Endothelial cell of umbilical vein (primary cell): Measurements from ENCODE around the gene CREBL2. TPM values are rescaled to one million over a fixed set of nuclear protein-coding genes. Genes with fewer than 3 reads are reported as not detected.

Source experiments
- BruUV-seq: library from RNA; stranded (reverse); fragments of 400-500 nt; replicated peaks from 2 replicates; lab custom pipeline; 2021; lab: Mats Ljungman, UMichigan
- CTCF ChIA-PET: fragments of 300-600, 350-600 bp; sonication (Branson Sonifier 250); formaldehyde crosslinking; loops from one replicate; lab custom pipeline; 2021; ENCODE audit warnings: antibody characterized with exemption, inconsistent platforms; lab: Charles Lee
- POLR2A ChIA-PET: fragments of 300-600, 350-600 bp; sonication (Branson Sonifier 250); formaldehyde crosslinking; loops from one replicate; lab custom pipeline; 2021; ENCODE audit warnings: antibody characterized with exemption, inconsistent platforms; lab: Charles Lee
- DNase-seq: peaks from one replicate; pipeline ENCODE4 v3.0.0-alpha.2; 2011; ENCODE audit warnings: low read depth, low spot score
- FAIRE-seq: peaks from 2 replicates; lab custom pipeline; 2011; peaks lifted over from hg19 to GRCh38; lab: Jason Lieb, UNC
- H2AFZ ChIP-seq: 2 replicates; pipeline ENCODE4 v1.6.0; 2012; ENCODE audit warnings: low read depth, low read length, control low read depth, inconsistent platforms
- H3K27ac ChIP-seq: 2 replicates; pipeline ENCODE4 v1.5.1; 2011; ENCODE audit warnings: low read depth, mild to moderate bottlenecking, control low read depth, low read length, moderate library complexity; ENCODE audit not compliant: insufficient read depth
- H3K27me3 ChIP-seq, 2 experiments: 2 replicates each; pipeline versions ENCODE4 v1.6.0 to v1.6.1; 2011; ENCODE audit warnings: low read length in 2 of 2, mixed read lengths in 1 of 2; ENCODE audit not compliant: control insufficient read depth in 2 of 2, insufficient read depth in 2 of 2
- H3K36me3 ChIP-seq, 2 experiments: 2 replicates in 1 of 2; 3 replicates in 1 of 2; pipeline ENCODE4 v1.5.1; 2011; ENCODE audit warnings: low read length in 2 of 2, mild to moderate bottlenecking in 1 of 2, moderate library complexity in 1 of 2; ENCODE audit not compliant: control insufficient read depth in 2 of 2, insufficient read depth in 2 of 2; ENCODE audit errors: extremely low read depth in 1 of 2
- H3K4me1 ChIP-seq: 3 replicates; pipeline ENCODE4 v1.5.1; 2011; ENCODE audit warnings: mild to moderate bottlenecking, low read length; ENCODE audit not compliant: control insufficient read depth, insufficient read depth; ENCODE audit errors: extremely low read depth
- H3K4me2 ChIP-seq: 2 replicates; pipeline ENCODE4 v1.6.1; 2011; ENCODE audit warnings: low read length, control low read depth, mixed read lengths; ENCODE audit not compliant: insufficient read depth
- H3K4me3 ChIP-seq, 3 experiments: fragments of 200-600 bp in 1 of 3; sonication (generic), shearing (Covaris generic) in 1 of 3; replicated peaks in 1 of 3; 2 replicates each; pipeline ENCODE4 v1.5.1; 2011 to 2016; ENCODE audit warnings: control low read depth in 3 of 3, low read length in 3 of 3, mild to moderate bottlenecking in 2 of 3, inconsistent platforms in 1 of 3, low read depth in 1 of 3, moderate library complexity in 1 of 3; ENCODE audit not compliant: insufficient read depth in 1 of 3
- H3K79me2 ChIP-seq: 2 replicates; pipeline ENCODE4 v1.6.0; 2012; ENCODE audit warnings: low read length, inconsistent platforms; ENCODE audit not compliant: control insufficient read depth, insufficient read depth
- H3K9ac ChIP-seq: replicated peaks from 2 replicates; pipeline ENCODE3; 2011; ENCODE audit warnings: low read length, control low read depth; ENCODE audit not compliant: insufficient read depth; ENCODE audit errors: extremely low read depth
- H3K9me1 ChIP-seq: replicated peaks from 3 replicates; pipeline ENCODE4 v1.6.0; 2011; ENCODE audit warnings: mild to moderate bottlenecking, low read length; ENCODE audit not compliant: control insufficient read depth, insufficient read depth; ENCODE audit errors: extremely low read depth
- H3K9me3 ChIP-seq: replicated peaks from 2 replicates; pipeline ENCODE4 v1.5.1; 2012; ENCODE audit warnings: low read length, inconsistent platforms; ENCODE audit not compliant: control insufficient read depth, insufficient read depth
- H4K20me1 ChIP-seq: replicated peaks from 2 replicates; pipeline ENCODE3; 2011; ENCODE audit warnings: mild to moderate bottlenecking, low read length; ENCODE audit not compliant: control insufficient read depth, insufficient read depth; ENCODE audit errors: extremely low read depth
- EZH2 ChIP-seq: IDR thresholded peaks from 2 replicates; pipeline ENCODE4 v1.6.1; 2012; ENCODE audit warnings: borderline replicate concordance, low read depth, mild to moderate bottlenecking, moderate library complexity, low read length, inconsistent platforms; ENCODE audit not compliant: severe bottlenecking
- FOS ChIP-seq: IDR thresholded peaks from 2 replicates; pipeline ENCODE4 v1.6.1; 2011; ENCODE audit warnings: mild to moderate bottlenecking, low read length, moderate library complexity, borderline replicate concordance; ENCODE audit not compliant: insufficient read depth
- GATA2 ChIP-seq: IDR thresholded peaks from 2 replicates; pipeline ENCODE4 v1.7.0; 2011; ENCODE audit warnings: low read depth, mild to moderate bottlenecking, moderate library complexity, mixed read lengths, low read length; ENCODE audit not compliant: insufficient read length, insufficient read depth
- JUN ChIP-seq: IDR thresholded peaks from 2 replicates; pipeline ENCODE4 v1.6.1; 2011; ENCODE audit warnings: borderline replicate concordance, low read depth; ENCODE audit not compliant: insufficient read length, insufficient read depth
- MYC ChIP-seq: IDR thresholded peaks from one replicate; pipeline ENCODE4 v1.6.1; 2011; ENCODE audit warnings: mild to moderate bottlenecking, low read depth, low read length
- POLR2A ChIP-seq: IDR thresholded peaks from 2 replicates; pipeline ENCODE4 v1.6.1; 2012; ENCODE audit warnings: low read depth, mild to moderate bottlenecking, control low read depth, low read length
- POLR2AphosphoS5 ChIP-seq: IDR thresholded peaks from 2 replicates; pipeline ENCODE4 v1.6.1; 2012; ENCODE audit warnings: low read depth, mild to moderate bottlenecking, control low read depth, low read length, moderate library complexity; ENCODE audit not compliant: insufficient read depth
- dilution Hi-C: fragments of 300-500 bp; cut with MboI; formaldehyde crosslinking; loops from one replicate; pipeline ENCODE4 v1.15.0; 2019; ENCODE audit warnings: low sequenced_read_pairs; ENCODE audit not compliant: extremely low pct_ligation_motif_present
- intact Hi-C: fragments of 100-400 bp; cut with micrococcal nuclease; formaldehyde crosslinking; loops from one replicate; pipeline ENCODE4 v1.10.0; 2022
- polyA plus RNA-seq, 4 experiments: library from polyadenylated mRNA; depleted of rRNA in 3 of 4; stranded (reverse) in 3 of 4; unstranded in 1 of 4; fragments of >200 nt; gene quantifications; 2 replicates each; pipeline versions ENCODE4 v1.2.1 to v1.2.3, GENCODE V29; 2011 to 2012; ENCODE audit warnings: missing spikeins in 1 of 4
- total RNA-seq: library from RNA; stranded (reverse); gene quantifications from 2 replicates; pipeline ENCODE4 v1.2.3, GENCODE V29; 2021
- TF ChIP-seq, protein P1 (sequence below), 2 donors: IDR thresholded peaks; 1 replicate in 1 of 2; 2 replicates in 1 of 2; pipeline ENCODE4 v1.5.1; 2011; ENCODE audit warnings: low read length in 2 of 2, mild to moderate bottlenecking in 2 of 2, moderate library complexity in 2 of 2, control low read depth in 1 of 2, inconsistent platforms in 1 of 2, low read depth in 1 of 2; ENCODE audit not compliant: insufficient read depth in 1 of 2; ENCODE audit errors: extremely low read depth in 1 of 2
- TF ChIP-seq, protein P2 (sequence below): IDR thresholded peaks from 2 replicates; pipeline ENCODE4 v1.6.1; 2011; ENCODE audit not compliant: insufficient read depth, insufficient read length

CREBL2 gene
- total and polyA plus RNA-seq, 2 donors (not counting 3 experiments of a cell fraction or from before 2014, with no cell fraction given): 10.5 to 19.4 TPM

DNA sequence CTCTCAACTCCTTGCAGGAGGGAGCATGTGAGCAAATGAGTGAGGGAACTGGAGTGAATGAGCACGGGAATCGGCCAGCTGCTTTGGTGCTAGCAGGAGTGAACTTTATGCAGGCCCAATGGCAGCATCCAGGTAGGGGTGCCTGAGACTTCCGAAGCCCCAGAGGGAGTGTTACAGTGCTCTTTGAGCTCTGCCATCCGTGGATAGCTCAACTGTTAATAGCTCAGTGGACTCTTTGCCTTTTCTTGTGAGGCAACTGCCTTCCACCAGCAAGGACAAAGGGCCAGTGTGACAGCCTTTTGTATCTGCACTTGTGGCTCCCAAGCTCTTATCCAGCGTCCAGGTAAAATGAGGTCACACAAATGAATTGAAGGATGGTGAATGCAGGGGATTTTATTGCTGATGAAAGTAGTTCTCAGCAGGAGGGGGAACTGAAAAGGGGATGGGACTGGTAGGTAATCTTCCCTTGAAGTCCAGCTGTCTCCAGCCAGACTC is 12.9 kb downstream of the CREBL2 start:
- H3K27ac ChIP-seq: no peak overlapping the region
- no peak for DNase-seq
- FAIRE-seq: no peak

DNA sequence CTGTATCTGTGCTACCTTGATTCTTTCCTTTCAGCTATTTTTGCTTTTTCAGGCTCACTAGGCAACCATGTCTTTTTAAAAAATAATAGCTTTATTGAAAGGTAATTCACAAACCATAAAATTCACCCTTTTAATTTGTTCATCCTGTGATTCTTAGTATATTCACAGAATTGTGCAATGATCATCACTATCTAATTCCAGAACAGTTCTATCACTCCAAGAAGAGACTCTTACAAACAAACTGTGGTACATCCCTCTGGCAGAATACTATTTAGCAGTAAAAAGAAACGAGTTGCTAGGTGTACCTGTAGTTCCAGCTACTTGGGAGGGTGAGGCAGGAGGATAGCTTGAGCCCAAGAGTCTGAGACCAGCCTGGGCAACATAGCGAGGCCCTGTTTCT is 14.8 kb downstream of the CREBL2 start:
- no TSS peak for BruUV-seq
- H3K4me1 ChIP-seq: no peaks in the 10 kb centered on the region
- H3K9me1 ChIP-seq: peaks cover 3% of the 10 kb centered on the region
- peak; percentile 26 for FAIRE-seq
- TF ChIP-seq POLR2AphosphoS5 (no peak), MYC (no peak), FOS (no peak), POLR2A (no peak), GATA2 (no peak), JUN (no peak), EZH2 (no peak)
- TF ChIP-seq, protein P1, sequence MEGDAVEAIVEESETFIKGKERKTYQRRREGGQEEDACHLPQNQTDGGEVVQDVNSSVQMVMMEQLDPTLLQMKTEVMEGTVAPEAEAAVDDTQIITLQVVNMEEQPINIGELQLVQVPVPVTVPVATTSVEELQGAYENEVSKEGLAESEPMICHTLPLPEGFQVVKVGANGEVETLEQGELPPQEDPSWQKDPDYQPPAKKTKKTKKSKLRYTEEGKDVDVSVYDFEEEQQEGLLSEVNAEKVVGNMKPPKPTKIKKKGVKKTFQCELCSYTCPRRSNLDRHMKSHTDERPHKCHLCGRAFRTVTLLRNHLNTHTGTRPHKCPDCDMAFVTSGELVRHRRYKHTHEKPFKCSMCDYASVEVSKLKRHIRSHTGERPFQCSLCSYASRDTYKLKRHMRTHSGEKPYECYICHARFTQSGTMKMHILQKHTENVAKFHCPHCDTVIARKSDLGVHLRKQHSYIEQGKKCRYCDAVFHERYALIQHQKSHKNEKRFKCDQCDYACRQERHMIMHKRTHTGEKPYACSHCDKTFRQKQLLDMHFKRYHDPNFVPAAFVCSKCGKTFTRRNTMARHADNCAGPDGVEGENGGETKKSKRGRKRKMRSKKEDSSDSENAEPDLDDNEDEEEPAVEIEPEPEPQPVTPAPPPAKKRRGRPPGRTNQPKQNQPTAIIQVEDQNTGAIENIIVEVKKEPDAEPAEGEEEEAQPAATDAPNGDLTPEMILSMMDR (IDR thresholded peaks at IDR 0.05; ENCODE audit: extremely low read depth in 1 of 2, insufficient read depth in 1 of 2, low read depth in 1 of 2, low read length in 2 of 2): no peak
- TF ChIP-seq, protein P2, sequence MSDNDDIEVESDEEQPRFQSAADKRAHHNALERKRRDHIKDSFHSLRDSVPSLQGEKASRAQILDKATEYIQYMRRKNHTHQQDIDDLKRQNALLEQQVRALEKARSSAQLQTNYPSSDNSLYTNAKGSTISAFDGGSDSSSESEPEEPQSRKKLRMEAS: no peak
- ChIA-PET CTCF (interaction anchor here (1.2 to 1.4 kb wide), 2 partner anchors 14 to 27 kb away, joined by 3 to 4 read pairs; no protein-coding TSS in a partner anchor), POLR2A (no interaction called here)
- dilution Hi-C loops: no loop called here
- H3K36me3 ChIP-seq: no peaks in the 10 kb centered on the region
- no peak for DNase-seq
- no peak overlapping the region for H2AFZ ChIP-seq
- H3K9me3 ChIP-seq: no peaks in the 10 kb centered on the region
- H3K27me3 ChIP-seq: no peaks in the 10 kb centered on the region
- peaks cover 1% of the 10 kb centered on the region for H3K79me2 ChIP-seq
- H3K4me2 ChIP-seq: no peak overlapping the region
- H4K20me1 ChIP-seq: peaks cover 2% of the 10 kb centered on the region
- no peak overlapping the region for H3K4me3 ChIP-seq
- intact Hi-C loops: no loop called here
- H3K27ac ChIP-seq: no peak overlapping the region
- H3K9ac ChIP-seq: no peak overlapping the region

More for the DNA sequence above, 12.9 kb downstream of the CREBL2 start:
- POLR2A ChIA-PET: no interaction called here
- Histone ChIP-seq H3K36me3 (no peaks in the 10 kb centered on the region), H3K79me2 (peaks cover 1% of the 10 kb centered on the region), H4K20me1 (peaks cover 2% of the 10 kb centered on the region), H3K4me2 (no peak overlapping the region), H3K27me3 (no peaks in the 10 kb centered on the region), H2AFZ (no peak overlapping the region), H3K9ac (no peak overlapping the region), H3K4me1 (no peaks in the 10 kb centered on the region), H3K4me3 (no peak overlapping the region), H3K9me1 (no peaks in the 10 kb centered on the region), H3K9me3 (no peaks in the 10 kb centered on the region)
- no peak for TF ChIP-seq FOS
- no peak for TF ChIP-seq GATA2
- CTCF ChIA-PET: no interaction called here
- dilution Hi-C loops: no loop called here
- BruUV-seq: no TSS peak
- intact Hi-C loops: no loop called here
